ENCODE results near the gene PPFIA4.
A peak's percentile ranks its signal among the peaks of the same experiment; 100 is the strongest.

The PPFIA4 gene

DNA sequence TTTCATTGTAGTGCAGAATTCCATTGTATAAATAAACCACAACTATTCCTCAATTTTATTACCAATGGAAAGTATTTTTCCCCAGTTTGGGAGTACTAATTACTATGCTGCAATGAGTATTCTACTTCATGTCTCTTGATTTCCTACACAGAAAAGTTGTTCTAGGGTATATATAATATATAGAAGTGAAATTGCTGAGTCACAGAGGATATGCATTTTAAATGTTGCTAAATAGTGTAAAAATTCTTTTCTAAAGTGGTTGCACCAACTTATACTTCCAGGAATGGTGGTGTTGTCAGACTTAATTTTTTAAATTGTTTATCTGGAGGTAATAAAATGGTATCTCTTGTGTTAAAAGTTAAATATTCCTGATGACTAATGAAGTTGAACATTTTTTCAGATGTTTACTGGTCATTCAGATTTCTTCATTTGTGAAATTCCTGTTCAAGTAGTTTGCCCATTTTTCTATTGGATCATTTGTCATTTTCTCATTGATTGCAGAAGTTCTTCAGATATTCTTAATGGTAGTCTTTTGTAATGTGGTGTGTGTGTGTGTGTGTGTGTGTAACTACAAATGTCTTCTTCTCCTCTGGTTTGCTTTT is 78.6 kb downstream of the PPFIA4 start:
- DNase-seq: no peak

- no peak for DNase-seq
Observed at GRCh38 chr1:203112475-203112874, 86.2 kb downstream of the PPFIA4 start.

DNA sequence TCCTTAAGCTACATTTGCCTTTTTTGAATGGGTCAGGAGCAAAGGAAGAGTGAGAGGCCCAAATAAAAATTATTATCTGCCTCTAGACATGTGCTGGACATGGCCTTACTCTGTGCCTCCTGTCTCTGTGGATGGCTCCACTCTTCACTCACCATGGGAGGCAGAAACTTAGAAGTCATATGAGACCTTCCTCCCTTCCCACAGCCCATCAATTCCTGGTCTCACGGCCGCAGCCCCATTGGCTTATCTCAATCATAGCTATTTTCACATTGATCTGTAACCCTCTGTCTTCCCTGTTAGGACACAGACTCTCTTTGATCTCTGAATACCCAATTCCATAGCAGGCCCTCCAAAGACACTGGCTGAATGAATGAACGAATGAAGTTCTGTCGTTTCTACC is 87.0 kb downstream of the PPFIA4 start:
- DNase-seq: no peak

GRCh38 chr1:203114202-203114601 is 87.9 kb downstream of the PPFIA4 start:
- DNase-seq: no peak

DNA sequence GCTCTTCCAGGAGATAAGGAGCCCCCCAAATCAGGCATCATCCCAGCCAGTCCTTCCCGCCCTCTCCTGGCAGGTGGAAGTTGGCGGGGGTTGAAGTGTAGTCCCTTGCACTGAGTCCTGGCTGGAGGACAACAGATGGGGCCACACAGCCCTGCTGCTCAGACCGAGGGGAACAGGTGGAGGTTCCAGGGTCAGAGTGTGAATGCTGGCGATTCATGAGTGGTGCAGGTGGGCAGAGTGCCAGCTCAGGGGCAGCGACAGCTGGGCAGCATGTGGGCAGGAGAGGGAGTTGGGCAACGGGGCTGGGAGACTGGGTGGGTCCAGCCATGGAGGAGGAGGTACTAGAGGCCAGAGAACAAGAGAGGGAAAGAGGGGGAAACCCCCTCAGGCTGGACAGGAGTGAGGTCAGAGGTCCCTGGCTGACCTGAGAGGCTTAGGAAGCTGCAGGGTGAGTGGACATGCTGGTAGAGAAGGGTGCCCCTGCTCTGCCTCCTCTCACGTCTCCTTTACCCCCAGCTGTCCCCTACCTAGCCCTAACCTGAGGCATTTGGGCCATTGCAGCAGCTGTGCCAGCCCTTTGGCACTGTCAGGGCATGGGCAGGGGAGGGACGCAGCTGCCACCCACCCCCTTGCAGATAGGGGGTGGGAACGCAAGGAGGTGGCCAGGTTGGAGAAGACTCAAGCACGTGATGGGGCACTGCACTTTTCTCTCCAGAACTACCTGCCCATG is 90.0 kb downstream of the PPFIA4 start:
- no peak for DNase-seq

DNA sequence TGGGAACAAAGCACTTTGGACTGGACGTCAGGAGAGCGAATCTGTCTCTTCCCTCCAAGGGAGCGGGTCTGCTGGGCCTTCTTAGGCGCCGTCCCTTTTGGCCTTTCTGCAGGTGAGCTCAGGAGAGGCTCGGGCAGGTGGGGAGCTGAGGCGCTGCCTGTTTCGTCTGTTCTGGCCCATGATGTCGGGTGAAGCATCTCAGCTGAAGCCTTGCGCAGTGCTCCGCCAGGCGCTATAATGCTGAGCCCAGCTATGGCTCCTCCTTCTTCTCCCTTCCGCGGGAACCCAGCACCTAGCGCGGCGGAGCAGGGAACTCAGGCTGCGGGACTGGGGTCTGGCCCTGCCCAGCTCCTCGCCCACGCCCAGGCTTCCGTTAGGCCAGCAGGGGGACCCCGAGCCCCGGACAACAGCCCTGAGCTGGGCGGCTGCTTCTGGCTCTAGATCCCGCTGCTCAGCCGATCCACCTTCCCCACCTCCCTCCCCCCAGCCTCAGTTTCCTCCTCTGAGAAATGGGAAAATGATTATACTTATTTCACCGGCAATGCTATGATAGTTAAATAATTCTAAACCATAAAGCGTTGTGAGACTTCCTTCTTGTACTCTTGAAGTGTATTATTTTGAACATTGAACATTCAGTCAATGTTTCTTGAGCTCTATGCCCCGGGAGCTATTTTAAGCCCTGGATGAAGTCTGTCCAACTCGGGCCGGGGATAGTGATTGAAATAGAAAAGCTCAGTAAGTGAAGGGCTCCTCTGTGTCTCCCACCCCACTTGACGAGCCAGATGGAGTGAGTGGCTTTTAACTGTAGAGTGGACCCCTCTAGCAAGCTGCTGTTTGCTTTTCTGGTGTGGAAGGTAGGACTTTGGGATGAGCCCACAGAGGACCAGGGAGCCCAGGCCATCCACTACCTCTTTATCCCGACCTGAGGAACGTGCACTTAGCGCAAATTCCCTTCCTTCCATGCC is 91.6 kb downstream of the PPFIA4 start:
- peak; percentile 72 for DNase-seq

- DNase-seq: no peak
Observed at GRCh38 chr1:203120325-203121153, 94.2 kb downstream of the PPFIA4 start.

GRCh38 chr1:203121186-203122015 is 95.1 kb downstream of the PPFIA4 start:
- DNase-seq: no peak

- no peak for DNase-seq
Observed at GRCh38 chr1:203122159-203122558, 95.9 kb downstream of the PPFIA4 start.

- no peak for DNase-seq
Observed at GRCh38 chr1:203124011-203124410, 97.7 kb downstream of the PPFIA4 start.

- DNase-seq: no peak
Observed at GRCh38 chr1:203124546-203125317, 98.4 kb downstream of the PPFIA4 start.

- DNase-seq: peak; percentile 52
Observed at GRCh38 chr1:203126151-203126865, 100.0 kb downstream of the PPFIA4 start.

DNA sequence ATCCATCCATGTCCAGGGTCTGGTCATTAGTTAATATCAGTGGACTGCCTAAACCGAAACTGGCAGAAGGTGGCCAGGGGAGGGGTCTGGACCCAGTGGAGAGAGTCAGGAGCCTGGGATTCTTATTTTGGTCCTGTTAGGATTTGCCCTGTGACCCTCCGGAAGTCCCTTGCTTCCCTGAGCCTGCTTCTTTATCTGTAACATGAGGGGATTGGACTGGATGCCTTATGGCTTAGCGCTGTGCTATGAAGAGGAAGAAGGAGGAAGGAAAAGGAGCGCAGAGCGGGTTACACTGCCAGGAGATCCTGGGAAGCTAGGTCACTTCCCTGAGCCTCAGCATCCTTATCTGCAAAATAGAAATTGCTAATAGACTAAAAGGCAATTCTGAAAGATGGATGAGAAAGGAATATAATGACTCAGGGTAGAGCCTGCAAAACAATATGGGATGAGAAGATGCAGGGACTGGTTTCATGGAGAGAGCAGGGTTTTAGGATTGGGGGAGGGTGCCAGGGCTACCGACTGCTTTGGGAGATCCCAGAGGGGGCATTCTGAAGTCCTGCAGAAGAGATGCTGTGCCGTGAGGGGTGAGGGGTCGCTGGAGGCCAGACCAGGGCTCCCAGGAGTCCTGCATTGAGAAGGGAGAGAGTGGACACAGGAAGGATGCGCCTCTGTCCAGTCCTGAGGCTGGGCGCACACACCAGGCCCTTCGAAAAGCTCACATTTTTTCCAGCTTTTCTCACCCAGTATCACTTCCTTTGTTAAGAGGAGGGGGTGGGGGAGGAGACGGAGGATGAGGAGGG is 100.8 kb downstream of the PPFIA4 start:
- no peak for DNase-seq

- peak; percentile 84 for DNase-seq
Observed at GRCh38 chr1:203127666-203128430, 101.6 kb downstream of the PPFIA4 start, which contains the start of gene ADORA1. Gene ADORA1, plus strand, starts transcription at chr1:203127726. Its CDS starts 1,116 bp downstream, at chr1:203128842.

DNA sequence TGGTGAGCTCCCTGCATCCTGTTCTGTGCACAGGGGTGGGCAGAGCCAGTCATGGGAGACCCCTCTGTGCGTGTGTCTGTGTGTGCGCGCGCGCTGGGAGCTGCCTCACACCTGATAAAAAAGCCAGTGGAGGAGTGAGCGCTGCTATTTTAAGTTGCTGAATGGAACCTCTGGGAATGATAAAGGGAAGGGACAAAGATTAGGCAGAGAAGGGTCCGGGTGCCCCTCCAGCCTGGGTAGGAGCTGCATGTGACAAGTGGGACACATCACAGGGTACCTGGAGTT is 102.1 kb downstream of the PPFIA4 start:
- no peak for DNase-seq

Data from midbrain (tissue), 1 donor.